Stimulated activated CD4-positive, alpha-beta T cell treated with anti-CD3 and anti-CD28 coated beads, Interleukin-1b, Interleukin-23, amount 100 ng/mL, for 4 hours (primary cell): ENCODE data around the gene CCDC88B.

Source experiments
- DNase-seq, 2 donors: peaks; one replicate each; pipeline ENCODE4 v3.0.0-alpha.2; 2020; ENCODE audit warnings: low read depth in 2 of 2

CCDC88B gene

GRCh38 chr11:64381350-64381749 is 41.3 kb downstream of the CCDC88B start:
- no peak for DNase-seq

DNA sequence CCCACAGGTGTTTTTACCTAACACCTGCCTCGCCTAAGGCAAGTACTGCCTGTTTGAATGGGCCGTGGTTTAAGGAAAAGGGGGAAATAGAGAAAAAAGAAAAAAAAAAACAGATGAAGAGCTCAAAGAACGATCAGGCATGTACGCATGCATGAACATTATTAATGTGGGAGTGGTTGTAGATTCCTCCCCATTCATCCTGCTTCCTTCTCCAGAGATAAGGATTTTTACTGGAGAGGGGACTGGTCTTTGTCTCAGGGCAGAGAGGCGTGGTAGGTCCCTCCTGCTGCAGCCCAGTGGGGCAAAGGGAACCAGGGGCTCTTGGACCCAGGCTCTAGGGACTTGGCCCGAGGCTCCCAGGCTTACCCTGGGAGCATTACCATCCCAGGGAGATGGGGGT is 42.0 kb downstream of the CCDC88B start:
- no peak for DNase-seq

DNA sequence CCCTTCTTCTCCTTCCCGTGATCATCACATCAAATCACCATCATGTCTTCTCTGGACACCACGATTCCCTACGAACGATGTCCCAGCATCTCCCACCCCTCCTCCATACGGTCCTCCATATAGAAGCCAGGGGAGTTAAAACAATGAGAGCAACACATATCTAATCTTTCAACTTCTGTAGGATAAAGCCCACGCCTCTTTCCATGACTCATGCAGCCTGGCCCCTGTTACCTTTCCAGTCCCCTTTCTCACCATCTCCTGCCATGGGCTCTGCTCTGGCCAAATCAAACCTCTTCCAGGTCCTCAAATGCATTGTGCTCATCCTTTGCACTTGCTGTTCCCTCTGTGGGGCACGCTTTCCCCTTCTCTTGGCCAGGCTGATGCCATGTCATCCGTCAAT is 42.6 kb downstream of the CCDC88B start:
- no peak for DNase-seq

DNA sequence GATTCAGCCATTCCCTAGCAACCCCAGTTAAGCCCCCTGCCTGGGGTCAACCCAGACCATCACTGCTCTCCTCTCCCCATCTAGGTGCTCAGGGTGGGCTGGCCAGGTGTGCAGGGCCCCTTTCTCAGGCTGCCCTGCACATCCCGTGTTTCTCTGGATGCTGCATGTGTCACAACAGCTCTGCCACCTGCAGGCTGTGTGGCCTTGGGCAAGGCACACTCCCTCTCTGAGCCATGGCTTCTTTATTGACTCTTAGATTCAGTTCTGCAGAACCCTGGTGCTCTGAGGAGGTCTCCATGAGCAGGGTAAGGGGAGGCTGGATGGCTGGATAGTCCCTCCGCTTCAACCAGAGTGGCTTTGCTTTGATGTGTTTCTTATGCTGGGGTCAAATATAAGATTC is 43.6 kb downstream of the CCDC88B start:
- DNase-seq, result no peak

DNA sequence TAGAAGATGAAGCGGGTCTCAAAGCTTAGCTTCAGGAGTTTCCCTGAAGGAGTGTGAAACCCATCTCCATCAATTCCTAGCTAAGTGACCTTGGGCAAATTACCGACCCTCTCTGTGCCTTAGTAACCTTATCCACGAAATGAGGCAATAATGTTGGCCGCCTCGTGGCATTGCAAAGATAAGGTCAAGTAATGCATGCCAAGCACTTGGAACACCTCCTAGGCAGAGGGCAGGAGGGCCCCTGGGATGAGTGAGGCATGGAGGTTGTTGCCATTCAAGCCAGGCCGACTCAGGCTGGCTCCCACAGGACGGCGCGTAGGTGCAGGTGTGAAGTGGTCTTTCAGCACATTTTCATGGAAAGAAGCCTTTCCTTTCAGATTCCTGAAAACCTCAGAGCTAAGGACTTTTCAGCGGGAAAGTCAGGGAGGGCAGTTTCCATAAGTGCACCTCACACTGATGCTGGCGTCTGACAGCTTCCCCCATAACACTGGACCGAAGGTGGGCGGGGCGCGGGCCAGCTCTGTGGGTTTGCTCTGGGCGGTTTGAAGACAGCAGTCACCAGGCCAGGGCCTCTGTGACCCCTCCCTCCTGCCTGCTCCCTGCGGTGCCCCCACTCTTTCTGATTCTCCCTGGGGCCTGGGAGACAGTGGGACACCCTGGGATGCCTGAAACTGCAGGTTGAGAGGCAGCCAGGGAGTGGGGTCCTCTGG is 44.2 kb downstream of the CCDC88B start:
- DNase-seq, result no peak

- DNase-seq, result no peak
Observed at GRCh38 chr11:64384981-64385944, 45.3 kb downstream of the CCDC88B start.

GRCh38 chr11:64385945-64386704 is 46.1 kb downstream of the CCDC88B start:
- no peak for DNase-seq

- DNase-seq, result no peak
Observed at GRCh38 chr11:64387916-64388315, 47.9 kb downstream of the CCDC88B start.

DNA sequence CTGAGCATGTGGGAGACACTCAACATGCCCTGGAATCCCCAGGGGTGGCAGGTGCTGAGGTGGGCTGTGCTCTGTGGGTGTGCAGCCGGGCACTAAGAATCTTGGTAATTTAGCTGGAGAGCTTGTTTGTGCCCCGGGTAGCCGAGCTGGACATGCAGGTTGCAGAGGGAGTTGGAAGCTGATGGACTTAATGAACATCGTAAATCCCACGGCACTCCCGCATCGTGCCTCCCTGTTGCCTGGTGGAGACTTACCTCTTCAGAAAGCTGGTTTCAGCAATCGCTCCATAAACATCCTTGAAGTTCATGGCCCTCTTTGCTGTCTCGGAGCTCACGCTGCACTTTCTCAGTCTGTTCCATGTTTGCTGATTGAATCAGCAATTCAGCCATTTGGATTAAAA is 48.9 kb downstream of the CCDC88B start:
- DNase-seq, result no peak

DNA sequence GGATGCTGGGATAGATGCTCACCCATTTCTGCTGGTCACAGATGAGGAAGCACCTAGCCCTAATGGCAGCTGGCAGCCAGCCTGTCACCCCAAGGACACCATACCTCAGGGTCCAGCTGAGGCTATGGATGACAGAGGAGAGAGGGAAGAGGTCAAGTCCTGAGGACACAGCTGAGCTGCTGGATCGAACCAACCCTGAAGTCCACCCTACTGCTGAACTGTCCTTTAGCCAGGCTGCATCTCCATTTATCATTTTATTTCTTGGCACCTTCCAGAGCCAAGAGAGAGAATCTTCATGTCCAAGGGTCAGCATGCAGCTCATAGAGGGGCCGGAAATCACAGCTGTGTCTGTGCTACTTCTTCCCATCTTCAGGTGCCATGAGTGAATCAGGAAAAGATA is 49.8 kb downstream of the CCDC88B start:
- no peak for DNase-seq

GRCh38 chr11:64390558-64390957 is 50.6 kb downstream of the CCDC88B start:
- no peak for DNase-seq

DNA sequence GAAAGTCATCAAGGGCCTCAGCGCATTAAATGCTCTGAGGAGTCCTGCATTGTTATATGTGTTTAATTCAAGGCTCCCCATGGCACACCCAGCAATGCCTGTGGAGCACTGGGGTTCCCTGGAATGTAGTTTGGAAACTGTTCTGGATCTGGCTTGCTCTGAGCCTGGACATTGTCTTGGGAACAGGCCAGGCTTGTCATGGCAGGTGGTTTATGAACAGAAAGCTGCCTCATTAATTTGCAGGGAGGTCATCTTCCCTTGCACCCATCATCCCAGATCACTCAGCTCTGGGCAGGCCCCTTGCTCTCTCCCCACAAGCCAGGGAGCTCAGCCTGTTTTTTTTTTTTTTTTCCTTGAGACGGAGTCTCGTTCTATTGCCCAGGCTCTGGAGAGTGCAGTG is 51.8 kb downstream of the CCDC88B start:
- no peak for DNase-seq

GRCh38 chr11:64395545-64396078 is 55.6 kb downstream of the CCDC88B start:
- DNase-seq, result no peak

- no peak for DNase-seq
Observed at GRCh38 chr11:64396079-64396591, 56.1 kb downstream of the CCDC88B start.

DNA sequence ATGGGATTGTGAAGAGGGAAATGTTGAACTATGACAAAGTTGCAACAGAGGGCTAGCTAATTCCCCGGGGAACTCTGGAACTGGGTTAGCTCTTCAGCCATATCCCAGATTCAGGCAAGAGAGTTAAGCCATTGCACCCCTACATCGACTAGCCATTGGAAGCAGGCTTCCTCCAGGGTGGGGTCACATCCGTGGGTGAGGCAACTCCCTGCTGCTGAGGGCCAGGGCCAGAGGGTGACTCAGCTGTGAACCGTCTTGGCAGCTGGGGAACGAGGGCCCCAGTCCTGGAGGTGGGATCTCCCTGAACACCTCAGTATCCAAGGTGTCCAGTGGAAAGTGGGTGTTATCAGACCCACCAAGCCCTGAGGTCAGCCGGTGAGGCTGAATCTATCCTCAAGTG is 60.1 kb downstream of the CCDC88B start:
- no peak for DNase-seq

DNA sequence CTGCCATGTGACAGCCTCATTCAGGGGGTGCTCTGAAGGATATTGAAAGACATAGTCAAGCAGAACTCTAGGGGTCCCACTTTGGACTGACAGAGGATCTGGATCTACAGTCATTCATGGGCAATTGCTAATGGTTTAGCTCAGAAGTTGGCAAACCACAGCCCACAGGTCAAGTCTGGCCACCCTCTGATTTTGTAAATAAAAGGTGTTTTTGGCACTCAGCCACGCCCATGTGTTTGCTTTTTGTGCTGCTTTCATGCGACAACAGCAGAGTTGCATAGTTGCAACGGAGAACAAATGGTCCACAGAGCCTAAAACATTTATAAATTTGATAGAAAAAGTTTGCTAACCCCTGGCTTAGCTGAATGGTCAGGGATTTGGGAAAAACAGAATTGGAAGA is 60.7 kb downstream of the CCDC88B start:
- no peak for DNase-seq

DNA sequence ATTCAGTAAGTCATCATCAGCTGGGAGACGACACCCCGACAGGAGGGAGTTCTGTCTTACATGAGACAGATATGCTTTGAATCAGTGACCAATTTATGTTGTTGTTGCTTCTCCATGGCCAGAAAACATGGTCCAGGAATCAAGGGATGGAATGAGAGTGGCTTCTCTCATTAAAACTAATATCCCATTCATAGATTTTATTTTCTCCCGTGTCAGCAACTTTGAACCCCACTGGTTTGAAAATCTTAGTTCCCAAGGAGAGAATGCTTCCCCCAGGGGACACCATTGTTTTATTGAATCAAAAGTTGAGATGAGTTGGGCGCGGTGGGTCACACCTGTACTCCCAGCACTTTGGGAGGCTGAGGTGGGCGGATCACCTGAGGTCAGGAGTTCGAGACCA is 61.8 kb downstream of the CCDC88B start:
- DNase-seq, result no peak

DNA sequence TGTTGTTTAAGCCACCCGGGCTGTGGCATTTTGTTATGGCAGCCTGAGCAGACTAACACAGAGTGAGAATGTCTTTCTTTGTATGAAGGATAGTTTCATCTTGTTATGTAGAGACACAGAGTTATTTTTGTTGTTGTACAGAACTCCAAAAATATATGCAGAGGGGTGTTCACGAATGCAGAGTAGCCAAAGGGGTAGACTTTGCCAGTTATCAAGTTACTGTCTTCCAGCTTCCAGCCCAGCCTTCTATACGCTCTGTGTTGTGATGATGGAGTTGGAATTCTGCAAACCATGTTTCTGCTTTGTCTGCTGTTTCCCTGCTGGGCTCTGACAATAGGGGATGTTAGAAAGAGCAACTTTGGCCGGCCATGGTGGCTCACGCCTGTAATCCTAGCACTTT is 63.1 kb downstream of the CCDC88B start:
- DNase-seq, result no peak

GRCh38 chr11:64406221-64406946 is 66.4 kb downstream of the CCDC88B start:
- DNase-seq, result no peak
